GM15510 (cell line): ENCODE results near the gene HTR3E.
A peak's percentile ranks its signal among the peaks of the same experiment; 100 is the strongest.

Source experiments
- POLR2A ChIP-seq: IDR thresholded peaks from 3 replicates; pipeline ENCODE4 v1.6.1; 2011; ENCODE audit warnings: borderline replicate concordance; ENCODE audit not compliant: insufficient read length; ENCODE audit errors: extremely low read depth

The HTR3E gene

DNA sequence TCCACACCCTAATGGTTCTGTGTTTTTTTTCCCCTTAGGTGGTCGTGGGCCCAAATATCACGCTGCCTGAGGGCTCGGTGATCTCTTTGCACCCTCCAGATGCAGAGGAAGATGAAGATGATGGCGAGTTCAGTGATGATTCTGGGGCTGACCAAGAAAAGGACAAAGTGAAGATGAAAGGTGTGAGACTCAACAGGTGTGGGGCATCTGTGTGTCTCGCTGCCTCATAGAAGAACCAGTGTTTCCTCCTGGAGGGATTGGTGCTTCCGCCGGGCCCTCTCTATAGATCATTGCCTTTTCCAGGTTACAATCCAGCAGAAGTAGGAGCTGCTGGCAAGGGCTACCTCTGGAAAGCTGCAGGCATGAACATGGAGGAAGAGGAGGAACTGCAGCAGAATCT lies 45.3 kb downstream of the HTR3E start:
- no peak for TF ChIP-seq POLR2A

DNA sequence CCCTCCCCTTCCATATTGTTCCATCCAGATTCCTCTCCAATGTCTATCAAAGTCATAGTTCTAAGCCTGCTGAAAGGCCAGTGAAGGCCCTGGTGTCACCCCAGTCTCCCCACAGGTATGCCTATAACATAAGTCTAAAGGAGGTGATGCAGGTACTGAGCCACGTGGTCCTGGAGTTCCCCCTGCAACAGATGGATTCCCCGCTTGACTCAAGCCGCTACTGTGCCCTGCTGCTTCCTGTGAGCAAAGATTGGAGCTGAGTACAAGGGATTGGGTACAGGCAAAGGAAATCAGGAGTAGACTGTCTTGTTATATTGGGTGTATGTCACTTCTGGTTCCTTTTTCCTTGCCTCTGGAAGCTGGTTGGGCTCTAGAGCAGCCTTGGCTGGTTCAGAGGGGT lies 46.5 kb downstream of the HTR3E start:
- no peak for TF ChIP-seq POLR2A

DNA sequence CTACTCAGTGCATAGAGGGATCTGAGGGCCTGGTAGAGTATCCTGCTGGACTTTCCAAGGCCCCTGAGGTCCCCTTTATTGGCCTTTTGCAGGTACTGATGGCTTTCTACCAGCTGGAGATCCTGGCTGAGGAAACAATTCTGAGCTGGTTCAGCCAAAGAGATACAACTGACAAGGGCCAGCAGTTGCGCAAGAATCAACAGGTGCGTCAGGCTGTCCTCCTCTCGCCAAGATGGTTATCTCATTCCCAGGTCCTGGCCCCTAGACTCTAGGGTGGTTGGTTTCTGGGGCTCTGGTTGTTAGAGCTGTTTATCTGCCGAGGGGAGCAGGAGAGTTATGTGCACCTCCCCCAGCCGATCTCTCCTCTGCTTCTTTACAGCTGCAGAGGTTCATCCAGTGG lies 47.6 kb downstream of the HTR3E start:
- no peak for TF ChIP-seq POLR2A

DNA sequence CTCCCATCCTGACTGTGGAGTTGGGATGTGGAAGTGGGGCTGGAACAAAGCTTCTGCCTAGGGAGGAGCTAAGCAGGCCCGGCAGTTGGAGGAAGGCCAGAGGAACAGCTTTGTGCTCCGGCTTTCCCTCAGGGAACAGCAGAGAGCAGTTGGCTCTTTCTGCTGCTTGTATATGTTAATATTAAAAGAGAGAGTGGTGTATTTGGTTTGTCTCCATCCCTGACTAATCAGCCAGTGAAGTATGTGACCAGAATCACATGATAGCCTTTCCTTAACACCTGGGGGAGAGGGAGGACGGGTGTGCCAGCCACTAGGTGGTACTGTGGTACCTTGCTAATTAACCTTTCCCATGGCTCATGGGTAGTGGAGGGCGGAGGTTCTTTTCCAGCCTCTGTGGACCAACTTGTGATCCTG lies 48.3 kb downstream of the HTR3E start:
- TF ChIP-seq POLR2A = no peak

DNA sequence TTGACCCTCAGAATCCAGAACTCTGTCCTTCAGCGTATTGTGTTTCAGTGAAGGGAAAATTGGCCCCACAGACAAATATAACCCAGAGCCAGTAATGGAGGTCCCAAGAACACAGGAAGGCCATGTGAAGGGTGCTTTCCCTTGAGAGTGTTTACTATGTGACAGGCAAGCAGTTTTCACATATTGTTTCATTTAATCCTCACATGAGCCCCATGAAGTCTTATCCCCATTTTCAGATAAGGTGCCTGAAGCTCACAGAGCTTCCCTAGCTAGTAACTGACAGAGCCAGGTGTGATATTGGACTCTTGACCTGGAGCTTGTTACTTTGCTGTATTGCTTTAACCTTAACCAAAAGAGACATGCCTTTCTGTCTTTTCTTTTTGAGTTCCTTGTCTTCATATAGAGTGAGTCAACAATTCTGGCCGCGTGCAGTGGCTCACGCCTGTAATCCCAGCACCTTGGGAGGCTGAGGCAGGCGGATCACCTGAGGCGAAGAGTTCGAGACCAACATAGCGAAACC lies 48.9 kb downstream of the HTR3E start:
- no peak for TF ChIP-seq POLR2A

DNA sequence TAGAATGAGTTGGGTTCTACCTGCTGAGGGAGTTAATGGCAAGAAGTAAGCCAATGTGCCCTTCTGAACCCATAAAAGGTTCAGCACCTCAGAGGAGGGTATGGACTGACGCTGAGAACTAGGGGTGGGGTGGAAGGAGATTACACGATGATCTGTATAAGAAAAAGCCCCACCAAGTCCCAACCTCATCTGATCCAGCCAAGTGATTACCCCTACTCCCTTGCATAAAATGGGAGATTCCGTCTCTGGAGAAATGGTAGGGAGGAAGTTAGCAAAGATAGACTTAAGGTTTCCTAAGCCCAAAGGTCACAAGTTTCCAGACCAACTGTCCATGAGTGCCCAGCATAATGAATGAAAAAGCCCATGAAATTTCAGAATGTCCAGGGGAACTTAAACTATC lies 51.2 kb downstream of the HTR3E start:
- TF ChIP-seq POLR2A = no peak

DNA sequence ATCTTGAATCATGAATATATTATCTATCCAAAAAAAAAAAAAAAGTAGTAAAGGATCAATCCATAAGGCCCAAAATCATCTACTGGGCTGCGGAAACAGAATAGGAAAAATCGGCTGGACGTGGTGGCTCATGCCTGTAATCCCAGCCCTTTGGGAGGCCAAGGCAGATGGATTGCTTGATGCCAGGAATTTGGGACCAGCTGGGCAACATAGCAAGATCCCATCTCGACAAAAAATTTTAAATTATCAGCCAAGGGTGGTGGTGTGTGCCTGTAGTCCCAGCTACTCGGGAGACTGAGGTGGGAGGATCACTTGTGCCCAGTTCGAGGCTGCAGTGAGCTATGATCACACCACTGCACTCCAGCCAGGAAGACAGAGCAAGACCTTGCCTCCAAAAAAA lies 52.3 kb downstream of the HTR3E start:
- no peak for TF ChIP-seq POLR2A

DNA sequence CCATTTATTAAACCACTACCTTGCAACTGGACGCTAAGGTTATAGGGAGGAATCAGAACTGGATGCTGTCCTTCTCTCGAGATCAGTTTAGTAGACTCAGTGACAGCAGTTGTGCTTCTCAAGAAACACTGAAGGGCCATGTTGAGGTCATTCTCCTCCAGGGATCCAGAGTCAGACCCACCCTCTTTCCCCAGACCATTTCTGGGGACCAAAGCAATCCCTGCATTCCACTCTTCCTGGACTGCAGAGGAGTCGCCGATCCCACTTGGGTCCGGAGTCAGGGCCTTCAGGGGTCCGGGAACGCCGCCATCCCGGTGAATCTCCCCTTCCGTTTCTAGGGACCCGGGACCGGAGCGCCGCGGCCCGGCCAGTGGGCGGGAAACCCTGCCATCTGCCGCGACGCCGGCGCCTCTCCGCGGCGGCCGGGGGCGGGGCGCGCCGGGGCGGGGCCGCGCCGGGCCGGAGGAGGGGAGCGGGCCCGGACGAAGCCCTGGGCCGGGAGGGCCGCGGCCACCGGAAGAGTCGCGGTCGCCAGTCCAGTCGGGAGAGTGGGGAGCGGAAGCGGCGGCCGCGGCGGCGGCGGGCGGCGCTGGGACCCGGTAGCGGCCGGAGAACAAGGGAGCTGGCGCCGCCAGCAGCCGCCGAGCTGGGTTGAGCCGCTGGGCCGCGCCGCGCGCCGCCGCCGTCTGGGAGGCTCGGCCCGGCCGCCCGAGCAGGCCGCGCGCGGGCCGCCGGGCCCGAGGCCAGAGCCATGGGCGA lies 58.2 kb downstream of the HTR3E start, which contains the start of gene DVL3:
TSS of gene DVL3 (plus strand) at position 493 of the 759 bp plus-strand sequence. CDS start at position 752, 259 bp downstream.
- TF ChIP-seq POLR2A = peak; percentile 48

DNA sequence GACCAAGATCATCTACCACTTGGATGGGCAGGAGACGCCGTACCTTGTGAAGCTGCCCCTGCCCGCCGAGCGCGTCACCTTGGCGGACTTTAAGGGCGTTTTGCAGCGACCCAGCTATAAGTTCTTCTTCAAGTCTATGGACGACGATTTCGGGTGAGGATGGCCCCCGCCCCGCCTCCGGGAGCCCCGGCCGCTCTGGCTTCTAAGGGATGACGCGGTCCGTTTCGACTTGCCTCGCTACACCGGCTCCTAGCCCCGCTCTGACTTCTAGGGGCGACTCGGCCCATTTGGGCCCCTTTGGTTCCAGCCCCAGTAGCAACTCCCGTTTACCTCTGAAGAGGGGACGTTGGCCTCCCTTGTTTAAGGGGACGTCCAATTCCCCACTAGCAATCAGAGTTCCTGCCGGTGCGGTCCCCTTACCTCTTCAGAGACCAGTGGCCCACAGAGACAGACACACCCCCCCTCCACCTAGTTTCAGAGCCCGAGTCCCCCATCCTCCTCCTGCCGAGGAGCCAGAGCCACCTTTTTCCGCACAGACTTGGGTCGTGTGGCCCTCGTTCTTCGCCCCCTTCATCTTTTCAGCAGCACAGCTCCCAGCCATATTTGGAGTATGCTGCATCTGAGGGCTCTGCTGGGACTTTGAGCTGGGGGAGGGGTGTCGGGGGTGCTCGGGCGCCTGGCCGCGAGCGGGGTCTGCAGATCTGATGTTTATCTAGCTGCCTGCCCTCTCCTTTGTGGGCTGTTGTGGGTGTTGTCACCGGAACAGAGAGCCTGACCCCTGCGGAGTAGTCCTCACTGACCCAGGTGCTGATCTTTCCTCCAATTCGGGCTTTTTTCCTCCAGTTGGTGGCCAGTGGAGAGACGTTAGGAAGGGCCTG lies 59.0 kb downstream of the HTR3E start:
- no peak for TF ChIP-seq POLR2A

DNA sequence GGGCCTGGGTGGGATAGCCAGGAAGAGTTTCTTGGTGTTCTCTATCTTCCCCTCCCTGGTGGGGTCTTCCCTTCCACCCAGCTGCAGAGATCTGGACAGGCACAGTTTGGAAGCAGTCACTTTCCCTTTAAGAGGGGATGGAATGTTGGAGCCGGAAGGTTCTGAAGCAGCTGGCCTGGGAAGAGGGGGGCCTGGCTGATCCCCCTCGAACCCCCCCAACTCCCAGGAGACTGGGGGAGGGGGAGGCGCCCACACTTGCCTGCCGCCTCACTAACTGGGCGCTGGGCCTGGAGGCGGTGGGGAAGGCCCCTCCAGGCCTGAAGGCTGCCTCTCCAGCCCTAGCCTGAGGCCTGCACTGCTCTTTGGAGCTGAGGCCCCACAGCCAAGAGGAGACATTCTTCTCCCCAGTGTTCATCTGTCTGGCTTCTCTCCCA lies 59.7 kb downstream of the HTR3E start:
- TF ChIP-seq POLR2A = no peak
